OCI-M2 (cell line): ENCODE results near the gene TNFRSF17.

Experiments
- DNase-seq: peaks from one replicate; lab custom pipeline; 2025; ENCODE audit not compliant: unreplicated experiment; lab: John Stamatoyannopoulos, UW

TNFRSF17 gene

DNA sequence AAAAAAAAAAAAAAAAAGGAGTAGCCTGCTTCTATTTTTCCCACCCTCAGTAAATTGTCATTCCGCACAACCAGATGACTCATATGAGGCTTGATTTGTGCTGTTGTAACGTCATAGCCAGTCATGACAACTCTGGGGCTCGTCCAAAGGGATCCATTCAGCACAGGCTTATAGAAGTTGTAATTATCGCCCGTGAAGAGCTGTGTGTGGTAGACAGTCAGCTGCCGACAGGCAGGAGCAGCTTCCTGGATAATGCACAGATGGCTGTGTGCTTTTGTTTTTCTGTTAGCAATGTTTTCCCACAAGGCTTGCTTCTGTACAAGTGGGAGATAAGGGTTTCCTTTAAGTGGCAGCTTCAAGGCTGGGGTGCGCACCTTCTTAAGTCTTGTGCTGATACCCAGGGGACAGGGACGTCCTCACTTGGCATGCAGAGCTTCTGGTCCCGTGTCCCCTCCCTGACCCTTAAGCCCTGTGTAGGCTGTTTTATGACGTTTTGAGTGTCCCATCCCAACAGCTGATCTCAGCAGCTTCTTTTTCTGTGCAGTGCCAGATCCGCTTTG, 37.5 kb downstream of the TNFRSF17 start:
- DNase-seq: no peak

- no peak for DNase-seq
Measured at GRCh38 chr16:12006637-12007036, 41.6 kb downstream of the TNFRSF17 start.

- DNase-seq: no peak
Measured at GRCh38 chr16:12009462-12009861, 44.5 kb downstream of the TNFRSF17 start.

- DNase-seq: no peak
Measured at GRCh38 chr16:12009922-12010321, 44.9 kb downstream of the TNFRSF17 start.

GRCh38 chr16:12010388-12011251, 45.6 kb downstream of the TNFRSF17 start:
- DNase-seq: no peak

- no peak for DNase-seq
Measured at GRCh38 chr16:12011565-12011964, 46.6 kb downstream of the TNFRSF17 start.

GRCh38 chr16:12016291-12016947, 51.4 kb downstream of the TNFRSF17 start:
- DNase-seq: no peak

- DNase-seq: no peak
Measured at GRCh38 chr16:12017558-12017957, 52.5 kb downstream of the TNFRSF17 start.
